HepG2 (cell line): Measurements from ENCODE around the gene SPINK4. TPM values are rescaled to one million over a fixed set of nuclear protein-coding genes. Genes with fewer than 3 reads are reported as not detected.

Experiments used
- AKAP8 ChIP-seq: sonication (generic); formaldehyde crosslinking; IDR thresholded peaks from 2 replicates; pipeline ENCODE4 v1.5.1; 2020; ENCODE audit warnings: mild to moderate bottlenecking, missing genetic modification reagents
- FLYWCH1 ChIP-seq: sonication (generic); formaldehyde crosslinking; IDR thresholded peaks from 2 replicates; pipeline ENCODE4 v1.8.1; 2023; ENCODE audit warnings: mild to moderate bottlenecking, missing genetic modification reagents
- FOXM1 ChIP-seq: sonication (generic); formaldehyde crosslinking; IDR thresholded peaks from 2 replicates; pipeline ENCODE4 v1.5.0; 2020; ENCODE audit warnings: missing genetic modification reagents
- FOXO1 ChIP-seq: sonication (generic); formaldehyde crosslinking; IDR thresholded peaks from 2 replicates; pipeline ENCODE4 v1.4.0; 2020; ENCODE audit warnings: missing genetic modification reagents
- GATA4 ChIP-seq: sonication (generic); IDR thresholded peaks from 2 replicates; pipeline ENCODE4 v1.6.1; 2016; ENCODE audit warnings: antibody characterized with exemption, low read depth, borderline replicate concordance
- HNRNPUL1 ChIP-seq: fragments of 200-400 bp; formaldehyde crosslinking; IDR thresholded peaks from 2 replicates; pipeline ENCODE4 v1.6.1; 2017; ENCODE audit warnings: low read depth, mild to moderate bottlenecking, low read length, moderate library complexity
- KLF12 ChIP-seq: sonication (generic); formaldehyde crosslinking; IDR thresholded peaks from 2 replicates; pipeline ENCODE4 v1.4.0; 2020; ENCODE audit warnings: missing genetic modification reagents, borderline replicate concordance
- MAFK ChIP-seq, 2 experiments: IDR thresholded peaks in 1 of 2; conservative IDR thresholded peaks in 1 of 2; 2 replicates each; pipeline ENCODE4 v1.6.1; 2011; ENCODE audit warnings: improper control_type of control experiment in 2 of 2, low read length in 2 of 2
- SIN3B ChIP-seq: fragments of 150-350 bp; IDR thresholded peaks from 2 replicates; pipeline ENCODE4 v1.6.1; 2014; ENCODE audit warnings: low read length
- SIX4 ChIP-seq: sonication (generic); formaldehyde crosslinking; IDR thresholded peaks from 2 replicates; pipeline ENCODE4 v1.4.0; 2020; ENCODE audit warnings: missing genetic modification reagents
- ZNF235 ChIP-seq: sonication (generic); formaldehyde crosslinking; IDR thresholded peaks from 2 replicates; pipeline ENCODE4 v1.8.1; 2023; ENCODE audit warnings: mild to moderate bottlenecking, missing genetic modification reagents, borderline replicate concordance
- ZNF460 ChIP-seq: sonication (generic); formaldehyde crosslinking; IDR thresholded peaks from 2 replicates; pipeline ENCODE4 v1.5.1; 2020; ENCODE audit warnings: missing genetic modification reagents, mild to moderate bottlenecking, borderline replicate concordance
- ZNF589 ChIP-seq: sonication (generic); formaldehyde crosslinking; conservative IDR thresholded peaks from 2 replicates; pipeline ENCODE4 v1.8.0; 2022; ENCODE audit warnings: mild to moderate bottlenecking, moderate library complexity, missing genetic modification reagents
- ZNF670 ChIP-seq: sonication (generic); formaldehyde crosslinking; IDR thresholded peaks from 2 replicates; pipeline ENCODE4 v1.8.0; 2022; ENCODE audit warnings: mild to moderate bottlenecking, missing genetic modification reagents, borderline replicate concordance
- ZSCAN20 ChIP-seq: sonication (generic); formaldehyde crosslinking; IDR thresholded peaks from 2 replicates; pipeline ENCODE4 v1.4.0; 2020; ENCODE audit warnings: missing genetic modification reagents, mild to moderate bottlenecking, borderline replicate concordance
- polyA plus RNA-seq, 8 experiments: library from polyadenylated mRNA; depleted of rRNA in 3 of 8; stranded (reverse) in 7 of 8; unstranded in 1 of 8; fragments of >200 nt; fragmentation: Illumina TruSeq in 4 of 8; extraction: Trizol in 4 of 8; gene quantifications; 2 replicates each; pipeline versions ENCODE4 v1.2.1 to v1.2.3, GENCODE V29; 2011 to 2016; ENCODE audit warnings: low read depth in 4 of 8, missing spikeins in 1 of 8, mixed read lengths in 1 of 8; ENCODE audit not compliant: insufficient read depth in 1 of 8
- total RNA-seq, 5 experiments: library from RNA; depleted of rRNA; stranded (reverse); fragments of >200 nt; fragmentation: Illumina TruSeq; extraction: Trizol; gene quantifications; 2 replicates each; pipeline ENCODE4 v1.2.3, GENCODE V29; 2016; ENCODE audit warnings: low read depth in 1 of 5
- TF ChIP-seq, protein P1 (sequence below): sonication (generic); formaldehyde crosslinking; IDR thresholded peaks from 2 replicates; pipeline ENCODE4 v1.4.0; 2020; ENCODE audit warnings: missing genetic modification reagents
- TF ChIP-seq, protein P2 (sequence below): sonication (generic); formaldehyde crosslinking; IDR thresholded peaks from 2 replicates; pipeline ENCODE4 v1.4.0; 2020; ENCODE audit warnings: mild to moderate bottlenecking, missing genetic modification reagents
- TF ChIP-seq, protein P3 (sequence below): IDR thresholded peaks from 2 replicates; pipeline ENCODE4 v1.6.1; 2012; ENCODE audit warnings: low read length, improper control_type of control experiment
- TF ChIP-seq, protein P4 (sequence below): sonication (generic); formaldehyde crosslinking; IDR thresholded peaks from 2 replicates; pipeline ENCODE4 v1.8.1; 2023; ENCODE audit warnings: mild to moderate bottlenecking, missing genetic modification reagents
- TF ChIP-seq, protein P5 (sequence below): IDR thresholded peaks from 2 replicates; pipeline ENCODE4 v1.6.1; 2016; ENCODE audit warnings: missing genetic modification reagents, missing compliant biosample characterization
- TF ChIP-seq, protein P6 (sequence below): sonication (generic); formaldehyde crosslinking; IDR thresholded peaks from 2 replicates; pipeline ENCODE4 v1.4.0; 2020; ENCODE audit warnings: missing genetic modification reagents, borderline replicate concordance

Gene SPINK4
- total and polyA plus RNA-seq, 2 of the 13 experiments (the other 11 are each of a cell fraction or from before 2014, with no cell fraction given), result 0.53 to 3.4 TPM

DNA sequence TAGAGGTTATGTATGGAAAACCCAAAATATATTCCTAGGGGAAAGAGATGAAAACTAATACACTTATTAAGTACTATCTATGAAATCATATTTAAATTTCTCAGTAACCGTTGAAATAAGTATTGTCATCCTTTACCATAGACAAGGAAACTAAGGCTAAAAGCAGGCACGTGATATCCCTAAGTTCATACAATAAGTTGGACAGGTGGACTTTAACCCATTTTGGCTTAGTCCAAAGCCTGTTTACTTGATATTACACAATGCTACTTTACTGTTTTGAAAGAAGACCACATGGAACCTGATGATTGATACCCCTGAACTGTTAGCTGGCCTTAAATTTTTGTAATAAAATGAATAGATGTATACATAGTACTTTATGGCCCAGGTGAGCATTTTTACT is 53.8 kb downstream of the SPINK4 start (continued):
- TF ChIP-seq, protein P1, sequence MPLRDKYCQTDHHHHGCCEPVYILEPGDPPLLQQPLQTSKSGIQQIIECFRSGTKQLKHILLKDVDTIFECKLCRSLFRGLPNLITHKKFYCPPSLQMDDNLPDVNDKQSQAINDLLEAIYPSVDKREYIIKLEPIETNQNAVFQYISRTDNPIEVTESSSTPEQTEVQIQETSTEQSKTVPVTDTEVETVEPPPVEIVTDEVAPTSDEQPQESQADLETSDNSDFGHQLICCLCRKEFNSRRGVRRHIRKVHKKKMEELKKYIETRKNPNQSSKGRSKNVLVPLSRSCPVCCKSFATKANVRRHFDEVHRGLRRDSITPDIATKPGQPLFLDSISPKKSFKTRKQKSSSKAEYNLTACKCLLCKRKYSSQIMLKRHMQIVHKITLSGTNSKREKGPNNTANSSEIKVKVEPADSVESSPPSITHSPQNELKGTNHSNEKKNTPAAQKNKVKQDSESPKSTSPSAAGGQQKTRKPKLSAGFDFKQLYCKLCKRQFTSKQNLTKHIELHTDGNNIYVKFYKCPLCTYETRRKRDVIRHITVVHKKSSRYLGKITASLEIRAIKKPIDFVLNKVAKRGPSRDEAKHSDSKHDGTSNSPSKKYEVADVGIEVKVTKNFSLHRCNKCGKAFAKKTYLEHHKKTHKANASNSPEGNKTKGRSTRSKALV (CRISPR knock-in tag), result no peak
- TF ChIP-seq, protein P2, sequence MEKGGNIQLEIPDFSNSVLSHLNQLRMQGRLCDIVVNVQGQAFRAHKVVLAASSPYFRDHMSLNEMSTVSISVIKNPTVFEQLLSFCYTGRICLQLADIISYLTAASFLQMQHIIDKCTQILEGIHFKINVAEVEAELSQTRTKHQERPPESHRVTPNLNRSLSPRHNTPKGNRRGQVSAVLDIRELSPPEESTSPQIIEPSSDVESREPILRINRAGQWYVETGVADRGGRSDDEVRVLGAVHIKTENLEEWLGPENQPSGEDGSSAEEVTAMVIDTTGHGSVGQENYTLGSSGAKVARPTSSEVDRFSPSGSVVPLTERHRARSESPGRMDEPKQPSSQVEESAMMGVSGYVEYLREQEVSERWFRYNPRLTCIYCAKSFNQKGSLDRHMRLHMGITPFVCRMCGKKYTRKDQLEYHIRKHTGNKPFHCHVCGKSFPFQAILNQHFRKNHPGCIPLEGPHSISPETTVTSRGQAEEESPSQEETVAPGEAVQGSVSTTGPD, result no peak
- TF ChIP-seq AKAP8 (CRISPR knock-in tag) (no peak), GATA4 (no peak), FOXO1 (CRISPR knock-in tag) (peak; percentile 89), SIN3B (no peak), ZNF670 (CRISPR knock-in tag) (no peak), FOXM1 (CRISPR knock-in tag) (no peak), ZNF235 (CRISPR knock-in tag) (no peak), FLYWCH1 (CRISPR knock-in tag) (no peak), ZSCAN20 (CRISPR knock-in tag) (no peak), KLF12 (CRISPR knock-in tag) (no peak), SIX4 (CRISPR knock-in tag) (no peak), HNRNPUL1 (no peak), ZNF460 (CRISPR knock-in tag) (no peak), ZNF589 (CRISPR knock-in tag) (no peak), MAFK (conservative IDR thresholded peaks at IDR 0.05 in 1 of 2, IDR thresholded peaks at IDR 0.05 in 1 of 2; ENCODE audit: low read length in 2 of 2) (no peak)
- TF ChIP-seq, protein P3, sequence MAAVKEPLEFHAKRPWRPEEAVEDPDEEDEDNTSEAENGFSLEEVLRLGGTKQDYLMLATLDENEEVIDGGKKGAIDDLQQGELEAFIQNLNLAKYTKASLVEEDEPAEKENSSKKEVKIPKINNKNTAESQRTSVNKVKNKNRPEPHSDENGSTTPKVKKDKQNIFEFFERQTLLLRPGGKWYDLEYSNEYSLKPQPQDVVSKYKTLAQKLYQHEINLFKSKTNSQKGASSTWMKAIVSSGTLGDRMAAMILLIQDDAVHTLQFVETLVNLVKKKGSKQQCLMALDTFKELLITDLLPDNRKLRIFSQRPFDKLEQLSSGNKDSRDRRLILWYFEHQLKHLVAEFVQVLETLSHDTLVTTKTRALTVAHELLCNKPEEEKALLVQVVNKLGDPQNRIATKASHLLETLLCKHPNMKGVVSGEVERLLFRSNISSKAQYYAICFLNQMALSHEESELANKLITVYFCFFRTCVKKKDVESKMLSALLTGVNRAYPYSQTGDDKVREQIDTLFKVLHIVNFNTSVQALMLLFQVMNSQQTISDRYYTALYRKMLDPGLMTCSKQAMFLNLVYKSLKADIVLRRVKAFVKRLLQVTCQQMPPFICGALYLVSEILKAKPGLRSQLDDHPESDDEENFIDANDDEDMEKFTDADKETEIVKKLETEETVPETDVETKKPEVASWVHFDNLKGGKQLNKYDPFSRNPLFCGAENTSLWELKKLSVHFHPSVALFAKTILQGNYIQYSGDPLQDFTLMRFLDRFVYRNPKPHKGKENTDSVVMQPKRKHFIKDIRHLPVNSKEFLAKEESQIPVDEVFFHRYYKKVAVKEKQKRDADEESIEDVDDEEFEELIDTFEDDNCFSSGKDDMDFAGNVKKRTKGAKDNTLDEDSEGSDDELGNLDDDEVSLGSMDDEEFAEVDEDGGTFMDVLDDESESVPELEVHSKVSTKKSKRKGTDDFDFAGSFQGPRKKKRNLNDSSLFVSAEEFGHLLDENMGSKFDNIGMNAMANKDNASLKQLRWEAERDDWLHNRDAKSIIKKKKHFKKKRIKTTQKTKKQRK, result no peak
- TF ChIP-seq, protein P4, sequence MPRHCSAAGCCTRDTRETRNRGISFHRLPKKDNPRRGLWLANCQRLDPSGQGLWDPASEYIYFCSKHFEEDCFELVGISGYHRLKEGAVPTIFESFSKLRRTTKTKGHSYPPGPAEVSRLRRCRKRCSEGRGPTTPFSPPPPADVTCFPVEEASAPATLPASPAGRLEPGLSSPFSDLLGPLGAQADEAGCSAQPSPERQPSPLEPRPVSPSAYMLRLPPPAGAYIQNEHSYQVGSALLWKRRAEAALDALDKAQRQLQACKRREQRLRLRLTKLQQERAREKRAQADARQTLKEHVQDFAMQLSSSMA (CRISPR knock-in tag), result no peak
- TF ChIP-seq, protein P5, sequence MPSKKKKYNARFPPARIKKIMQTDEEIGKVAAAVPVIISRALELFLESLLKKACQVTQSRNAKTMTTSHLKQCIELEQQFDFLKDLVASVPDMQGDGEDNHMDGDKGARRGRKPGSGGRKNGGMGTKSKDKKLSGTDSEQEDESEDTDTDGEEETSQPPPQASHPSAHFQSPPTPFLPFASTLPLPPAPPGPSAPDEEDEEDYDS, result no peak
- TF ChIP-seq, protein P6, sequence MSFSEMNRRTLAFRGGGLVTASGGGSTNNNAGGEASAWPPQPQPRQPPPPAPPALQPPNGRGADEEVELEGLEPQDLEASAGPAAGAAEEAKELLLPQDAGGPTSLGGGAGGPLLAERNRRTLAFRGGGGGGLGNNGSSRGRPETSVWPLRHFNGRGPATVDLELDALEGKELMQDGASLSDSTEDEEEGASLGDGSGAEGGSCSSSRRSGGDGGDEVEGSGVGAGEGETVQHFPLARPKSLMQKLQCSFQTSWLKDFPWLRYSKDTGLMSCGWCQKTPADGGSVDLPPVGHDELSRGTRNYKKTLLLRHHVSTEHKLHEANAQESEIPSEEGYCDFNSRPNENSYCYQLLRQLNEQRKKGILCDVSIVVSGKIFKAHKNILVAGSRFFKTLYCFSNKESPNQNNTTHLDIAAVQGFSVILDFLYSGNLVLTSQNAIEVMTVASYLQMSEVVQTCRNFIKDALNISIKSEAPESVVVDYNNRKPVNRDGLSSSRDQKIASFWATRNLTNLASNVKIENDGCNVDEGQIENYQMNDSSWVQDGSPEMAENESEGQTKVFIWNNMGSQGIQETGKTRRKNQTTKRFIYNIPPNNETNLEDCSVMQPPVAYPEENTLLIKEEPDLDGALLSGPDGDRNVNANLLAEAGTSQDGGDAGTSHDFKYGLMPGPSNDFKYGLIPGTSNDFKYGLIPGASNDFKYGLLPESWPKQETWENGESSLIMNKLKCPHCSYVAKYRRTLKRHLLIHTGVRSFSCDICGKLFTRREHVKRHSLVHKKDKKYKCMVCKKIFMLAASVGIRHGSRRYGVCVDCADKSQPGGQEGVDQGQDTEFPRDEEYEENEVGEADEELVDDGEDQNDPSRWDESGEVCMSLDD (CRISPR knock-in tag), result no peak
